Gastrocnemius medialis (tissue), 4 donors: ENCODE results near the gene CPPED1. TPM values are rescaled to one million over a fixed set of nuclear protein-coding genes. Genes with fewer than 3 reads are reported as not detected.
"Not testable (repeated sequence)": the region's sequence is repeated elsewhere in the genome, so short reads cannot be mapped to it uniquely, and the experiment has no call there.

Source experiments
- ATAC-seq, 2 donors: fragments of 150-250 bp; one replicate each; pipeline ENCODE4 v1.9.1; 2016
- DNase-seq, 2 donors: peaks; one replicate each; pipeline ENCODE4 v3.0.0-alpha.2; 2019
- H3K27ac ChIP-seq, 4 donors: fragments of 200-600 bp; sonication (generic); 1 replicate in 1 of 4; 2 replicates in 3 of 4; pipeline ENCODE4 v1.5.1; 2016 to 2018; ENCODE audit warnings: mild to moderate bottlenecking in 2 of 4, moderate library complexity in 1 of 4
- H3K27me3 ChIP-seq, 3 donors: fragments of 200-600 bp; sonication (generic) in 2 of 3; 1 replicate in 1 of 3; 2 replicates in 2 of 3; pipeline versions ENCODE4 v1.5.1 to v1.6.0; 2016 to 2019; ENCODE audit warnings: mild to moderate bottlenecking in 1 of 3, moderate library complexity in 1 of 3
- H3K36me3 ChIP-seq, 2 donors: fragments of 200-600 bp; sonication (generic) in 1 of 2; one replicate each; pipeline ENCODE4 v1.5.1; 2017 to 2018
- H3K4me1 ChIP-seq, 2 donors: fragments of 200-600 bp; sonication (generic) in 1 of 2; one replicate each; pipeline ENCODE4 v1.5.1; 2016 to 2017; ENCODE audit warnings: mild to moderate bottlenecking in 2 of 2
- H3K4me3 ChIP-seq, 4 donors: fragments of 200-600 bp; sonication (generic) in 3 of 4; 1 replicate in 1 of 4; 2 replicates in 3 of 4; pipeline ENCODE4 v1.5.1; 2016 to 2019; ENCODE audit warnings: mild to moderate bottlenecking in 2 of 4
- H3K9me3 ChIP-seq, 3 donors: fragments of 200-600 bp; sonication (generic) in 2 of 3; 1 replicate in 1 of 3; 2 replicates in 2 of 3; pipeline ENCODE4 v1.5.1; 2016 to 2019
- POLR2A ChIP-seq, 2 donors: fragments of 450-650 bp; IDR thresholded peaks; one replicate each; pipeline ENCODE4 v1.6.1; 2017; ENCODE audit warnings: antibody characterized with exemption in 2 of 2, mild to moderate bottlenecking in 2 of 2, moderate library complexity in 2 of 2
- in situ Hi-C, 4 donors: fragments of 200-750 bp; cut with MboI; loops; one replicate each; pipeline versions ENCODE4 v1.15.0 to v1.8.0; 2017; ENCODE audit warnings: low sequenced_read_pairs in 4 of 4
- intact Hi-C: fragments of 100-400 bp; cut with DNase I; formaldehyde crosslinking; loops from one replicate; pipeline ENCODE4 v1.15.1; 2023; ENCODE audit warnings: low total_unique reads
- total RNA-seq, 4 donors: library from RNA; depleted of rRNA; stranded (reverse); fragments of >200 nt; gene quantifications; one replicate each; pipeline versions ENCODE4 v1.1.0 to v1.2.3, GENCODE V29; 2016
- TF ChIP-seq, protein P1 (sequence below), 5 experiments: fragments of 450-650 bp in 3 of 5; fragments of 200-600 bp in 2 of 5; sonication (generic) in 2 of 5; IDR thresholded peaks in 4 of 5; conservative IDR thresholded peaks in 1 of 5; 1 replicate in 4 of 5; 2 replicates in 1 of 5; pipeline ENCODE4 v1.5.1; 2016 to 2019; ENCODE audit warnings: antibody characterized with exemption in 5 of 5, mild to moderate bottlenecking in 3 of 5, moderate library complexity in 3 of 5

Gene CPPED1
- total RNA-seq, 4 donors from 2014 or later = 2.8 to 8.7 (median 6.6) TPM

DNA sequence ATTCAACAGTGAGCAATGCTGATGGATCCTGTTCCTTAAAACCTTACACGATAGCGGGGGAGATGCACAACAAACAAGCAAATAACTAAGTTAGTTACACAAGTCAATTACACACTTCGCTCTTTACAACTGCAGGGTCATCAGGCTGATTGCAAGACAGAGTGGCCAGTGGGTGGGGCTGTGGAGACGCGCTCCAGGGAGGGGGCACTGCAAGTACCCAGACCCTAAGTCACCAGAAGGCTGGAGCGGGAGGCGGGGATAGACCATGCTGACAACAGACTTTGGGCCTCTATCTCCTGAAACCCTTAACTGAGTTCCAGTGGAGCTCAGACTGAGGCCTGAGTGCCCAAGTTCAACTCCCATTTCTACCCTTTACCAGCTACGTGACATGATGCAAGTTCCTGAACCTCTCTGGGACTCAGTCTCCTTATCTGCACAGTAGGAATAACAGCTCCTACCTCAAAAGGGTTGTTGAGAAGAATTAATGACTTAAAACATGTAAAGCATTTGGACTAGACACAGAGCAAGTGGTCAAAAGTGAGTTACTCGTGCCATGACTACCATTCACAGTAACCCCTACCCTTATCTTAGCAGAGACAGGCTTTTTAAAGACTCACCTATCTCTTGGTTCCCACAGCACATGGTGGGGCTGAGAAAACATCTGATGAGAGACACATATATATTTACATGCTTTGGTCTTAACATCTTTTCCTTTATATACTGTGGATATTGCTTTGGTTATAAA lies 10.4 kb downstream of the CPPED1 start:
- Histone ChIP-seq H3K36me3 (no peaks in the 10 kb centered on the region), H3K27me3 (no peaks in the 10 kb centered on the region), H3K4me1 (no peaks in the 10 kb centered on the region), H3K9me3 (no peaks in the 10 kb centered on the region), H3K27ac (no peak overlapping the region), H3K4me3 (no peak overlapping the region)
- ATAC-seq (no peak), DNase-seq (no peak)
- TF ChIP-seq, protein P1, sequence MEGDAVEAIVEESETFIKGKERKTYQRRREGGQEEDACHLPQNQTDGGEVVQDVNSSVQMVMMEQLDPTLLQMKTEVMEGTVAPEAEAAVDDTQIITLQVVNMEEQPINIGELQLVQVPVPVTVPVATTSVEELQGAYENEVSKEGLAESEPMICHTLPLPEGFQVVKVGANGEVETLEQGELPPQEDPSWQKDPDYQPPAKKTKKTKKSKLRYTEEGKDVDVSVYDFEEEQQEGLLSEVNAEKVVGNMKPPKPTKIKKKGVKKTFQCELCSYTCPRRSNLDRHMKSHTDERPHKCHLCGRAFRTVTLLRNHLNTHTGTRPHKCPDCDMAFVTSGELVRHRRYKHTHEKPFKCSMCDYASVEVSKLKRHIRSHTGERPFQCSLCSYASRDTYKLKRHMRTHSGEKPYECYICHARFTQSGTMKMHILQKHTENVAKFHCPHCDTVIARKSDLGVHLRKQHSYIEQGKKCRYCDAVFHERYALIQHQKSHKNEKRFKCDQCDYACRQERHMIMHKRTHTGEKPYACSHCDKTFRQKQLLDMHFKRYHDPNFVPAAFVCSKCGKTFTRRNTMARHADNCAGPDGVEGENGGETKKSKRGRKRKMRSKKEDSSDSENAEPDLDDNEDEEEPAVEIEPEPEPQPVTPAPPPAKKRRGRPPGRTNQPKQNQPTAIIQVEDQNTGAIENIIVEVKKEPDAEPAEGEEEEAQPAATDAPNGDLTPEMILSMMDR (IDR thresholded peaks at IDR 0.05 in 4 of 5, conservative IDR thresholded peaks at IDR 0.05 in 1 of 5) = no peak
- TF ChIP-seq POLR2A (IDR thresholded peaks at IDR 0.05) = no peak
- intact Hi-C loops = no loop called here
- in situ Hi-C loops = no loop called here

DNA sequence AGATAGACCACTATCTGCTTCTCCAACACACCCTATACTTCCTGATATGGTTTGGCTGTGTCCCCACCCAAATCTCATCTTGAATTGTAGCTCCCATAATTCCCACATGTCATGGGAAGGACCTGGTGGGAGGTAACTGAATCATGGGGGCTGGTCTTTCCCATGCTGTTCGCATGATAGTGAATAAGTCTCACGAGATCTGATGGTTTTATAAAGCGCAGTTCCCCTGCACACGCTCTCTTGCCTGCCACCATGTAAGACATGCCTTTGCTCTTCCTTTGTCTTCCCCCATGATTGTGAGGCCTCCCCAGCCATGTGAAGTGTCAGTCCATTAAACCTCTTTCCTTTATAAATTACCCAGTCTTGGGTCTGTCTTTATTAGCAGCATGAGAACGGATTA lies 11.2 kb downstream of the CPPED1 start:
- DNase-seq, H3K9me3 ChIP-seq, H3K4me3 ChIP-seq, H3K4me1 ChIP-seq, H3K27me3 ChIP-seq, ATAC-seq, H3K36me3 ChIP-seq, H3K27ac ChIP-seq, intact Hi-C loops, in situ Hi-C loops: not testable (repeated sequence)

DNA sequence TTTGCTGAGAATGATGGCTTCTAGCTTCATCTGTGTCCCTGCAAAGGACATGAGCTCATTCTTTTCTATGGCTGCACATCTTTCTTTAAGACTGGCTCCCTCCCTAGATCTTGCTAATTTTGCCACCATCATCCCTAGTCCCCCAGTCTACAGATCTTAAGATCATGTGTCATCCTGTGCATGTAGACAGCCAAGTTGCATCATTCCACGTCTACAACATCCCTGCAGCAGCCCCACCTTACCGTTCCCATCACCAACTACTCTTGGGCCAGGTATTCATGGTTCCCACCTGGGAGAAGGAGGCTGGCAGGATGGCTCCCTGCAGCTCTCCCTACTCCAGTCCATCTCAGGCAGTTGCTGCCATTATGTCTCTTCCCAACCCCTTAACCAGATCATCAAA lies 12.3 kb downstream of the CPPED1 start:
- no peak overlapping the region for H3K27ac ChIP-seq
- DNase-seq (no peak), ATAC-seq (no peak)
- H3K27me3 ChIP-seq = no peaks in the 10 kb centered on the region
- no peaks in the 10 kb centered on the region for H3K4me1 ChIP-seq
- peaks cover 0 to 4% (median 0%) of the 10 kb centered on the region in 3 donors for H3K9me3 ChIP-seq
- no peaks in the 10 kb centered on the region for H3K36me3 ChIP-seq
- H3K4me3 ChIP-seq = no peak overlapping the region
- intact Hi-C loops (no loop called here), in situ Hi-C loops (no loop called here)
- TF ChIP-seq, protein P1 (IDR thresholded peaks at IDR 0.05 in 4 of 5, conservative IDR thresholded peaks at IDR 0.05 in 1 of 5) = no peak
- no peak for TF ChIP-seq POLR2A (IDR thresholded peaks at IDR 0.05)

DNA sequence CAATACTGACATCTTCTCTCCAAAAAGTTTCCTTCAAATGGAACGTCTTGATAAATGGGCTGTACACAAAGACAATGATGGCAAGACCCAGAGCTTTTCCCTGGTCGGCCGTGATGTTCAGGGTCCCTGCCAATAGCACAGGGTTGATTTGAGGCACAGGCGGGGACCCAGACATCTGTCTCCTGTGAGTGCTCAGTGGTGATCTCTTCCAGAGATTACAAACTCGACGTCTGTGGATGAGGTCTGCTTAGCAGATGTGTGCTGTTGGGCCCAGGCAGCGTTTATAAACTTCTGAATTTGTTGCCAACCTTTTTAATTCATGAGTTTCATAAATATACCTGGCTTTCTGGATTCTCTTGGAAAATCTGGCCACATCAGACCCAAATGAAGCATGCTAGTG lies 14.9 kb downstream of the CPPED1 start:
- H3K27me3 ChIP-seq = no peaks in the 10 kb centered on the region
- H3K27ac ChIP-seq = no peak overlapping the region
- DNase-seq = no peak
- H3K4me1 ChIP-seq = no peaks in the 10 kb centered on the region
- no peak overlapping the region for H3K4me3 ChIP-seq
- TF ChIP-seq, protein P1 (IDR thresholded peaks at IDR 0.05 in 4 of 5, conservative IDR thresholded peaks at IDR 0.05 in 1 of 5) = no peak
- no peak for TF ChIP-seq POLR2A (IDR thresholded peaks at IDR 0.05)
- intact Hi-C loops (no loop called here), in situ Hi-C loops (no loop called here)
- H3K9me3 ChIP-seq = peaks cover 0 to 4% (median 0%) of the 10 kb centered on the region in 3 donors
- ATAC-seq = no peak
- H3K36me3 ChIP-seq = no peaks in the 10 kb centered on the region

DNA sequence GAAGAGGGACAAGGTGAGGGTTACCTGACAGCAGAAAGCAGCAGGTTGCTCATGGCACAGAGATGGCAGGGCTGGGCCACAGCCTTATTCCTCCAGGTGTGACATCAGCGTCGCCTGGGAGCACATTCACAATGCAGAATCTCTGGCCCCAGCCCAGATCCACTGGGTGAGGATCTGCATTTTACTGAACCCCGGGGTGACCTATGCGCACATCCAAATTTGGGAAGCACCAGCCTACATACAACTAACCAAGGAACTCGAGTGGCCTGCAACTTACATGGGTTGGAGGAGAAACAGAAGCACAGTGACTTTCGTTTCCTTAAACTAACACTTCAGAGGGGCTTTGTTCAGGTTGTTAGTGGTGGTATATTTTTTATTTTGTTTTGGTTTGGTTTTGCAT lies 17.6 kb downstream of the CPPED1 start:
- ATAC-seq = no peak
- intact Hi-C loops = no loop called here
- DNase-seq = no peak

More for the DNA sequence above, 17.6 kb downstream of the CPPED1 start:
- in situ Hi-C loops = no loop called here
- H3K4me3 ChIP-seq = no peak overlapping the region
- peaks cover 0 to 4% (median 0%) of the 10 kb centered on the region in 3 donors for H3K9me3 ChIP-seq
- H3K36me3 ChIP-seq = no peaks in the 10 kb centered on the region
- H3K27ac ChIP-seq = no peak overlapping the region
- TF ChIP-seq POLR2A (IDR thresholded peaks at IDR 0.05) = no peak
- TF ChIP-seq, protein P1 (IDR thresholded peaks at IDR 0.05 in 4 of 5, conservative IDR thresholded peaks at IDR 0.05 in 1 of 5) = no peak
- no peaks in the 10 kb centered on the region for H3K4me1 ChIP-seq
- no peaks in the 10 kb centered on the region for H3K27me3 ChIP-seq
